HG03135 (cell line): Measurements from ENCODE around the gene HGFAC.
"Not testable (repeated sequence)": the region's sequence is repeated elsewhere in the genome, so short reads cannot be mapped to it uniquely, and the experiment has no call there.

Source experiments
- ATAC-seq: cut with Tn5 transposase; IDR thresholded peaks from one replicate; pipeline ENCODE4 v1.9.1; 2021; ENCODE audit warnings: mild to moderate bottlenecking, moderate library complexity; ENCODE audit not compliant: unreplicated experiment

Gene HGFAC

DNA sequence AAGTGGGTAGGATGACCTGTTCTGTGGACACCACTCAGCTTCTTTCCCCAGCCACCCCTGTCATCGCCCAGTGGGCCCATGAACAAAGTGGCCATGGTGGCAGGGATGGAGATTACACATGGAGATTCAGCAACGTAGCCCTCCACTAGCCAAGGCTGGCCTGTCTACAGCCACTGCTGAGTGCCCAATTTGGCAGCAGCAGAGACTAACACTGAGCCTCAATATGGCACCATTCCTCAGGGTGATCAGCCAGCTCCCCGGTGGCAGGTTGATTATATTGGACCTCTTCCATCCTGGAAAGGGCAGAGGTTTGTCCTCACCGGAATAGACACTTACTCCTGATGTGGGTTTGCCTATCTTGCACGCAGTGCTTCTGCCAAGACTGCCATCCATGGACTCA, 17.4 kb downstream of the HGFAC start:
- not testable (repeated sequence) for ATAC-seq

DNA sequence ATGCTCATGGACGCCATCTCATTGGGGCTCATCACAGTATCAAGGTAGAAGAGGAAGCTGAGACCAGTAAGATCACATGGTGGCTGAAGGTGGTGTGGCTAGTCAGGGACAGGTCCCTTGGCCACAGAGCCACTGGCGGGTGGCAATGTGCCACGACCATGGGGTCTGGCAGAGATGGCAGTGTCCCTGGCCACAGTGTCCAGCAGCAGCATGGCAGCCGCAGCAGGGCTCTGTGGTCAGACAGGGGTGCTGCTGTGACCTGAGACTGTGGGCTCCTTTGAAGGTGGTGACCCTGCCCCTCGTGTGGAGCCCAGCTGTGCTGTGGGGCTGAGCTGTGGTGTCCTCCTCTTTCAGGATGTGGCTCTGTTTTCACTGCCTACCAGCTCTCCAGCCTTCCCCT, 19.2 kb downstream of the HGFAC start:
- ATAC-seq, result no peak

DNA sequence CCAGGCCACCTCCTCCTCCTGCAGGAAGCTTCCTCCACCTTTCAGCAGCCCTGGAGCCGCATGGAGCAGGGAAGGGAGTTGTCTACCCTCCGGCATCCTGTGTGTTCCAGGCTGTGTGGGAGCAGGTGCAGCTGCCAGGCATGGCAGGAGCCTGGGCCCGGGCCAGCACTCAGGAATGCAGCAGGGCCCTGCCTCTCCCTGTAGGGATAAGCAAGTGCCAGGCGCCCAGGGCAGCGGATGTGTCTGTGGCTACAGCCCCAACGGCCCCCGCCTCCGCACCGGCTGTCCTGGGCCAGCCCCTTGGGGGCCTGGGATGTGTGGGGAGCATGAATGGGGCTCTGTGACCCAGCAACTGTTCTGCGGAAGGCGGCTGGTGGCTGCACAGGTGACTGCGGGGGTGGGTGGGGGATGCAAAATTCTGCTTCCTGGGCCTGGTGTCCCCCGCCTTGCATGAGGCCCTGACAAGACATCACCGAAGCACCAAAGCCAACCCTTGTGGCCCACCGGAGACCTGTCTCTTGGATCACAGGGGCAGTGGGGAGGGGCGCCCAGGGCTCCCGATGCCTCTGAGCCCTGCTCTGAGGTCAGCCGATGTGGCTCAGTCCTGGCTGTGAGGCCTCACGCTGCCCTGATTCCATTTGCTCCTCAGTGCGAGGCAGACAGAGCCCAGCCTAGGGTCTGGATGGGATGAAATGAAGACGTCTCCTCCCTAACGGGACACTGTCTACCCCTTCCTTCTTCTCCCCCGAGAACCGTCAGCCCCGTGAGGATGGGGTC, 19.9 kb downstream of the HGFAC start:
- ATAC-seq, result no peak

DNA sequence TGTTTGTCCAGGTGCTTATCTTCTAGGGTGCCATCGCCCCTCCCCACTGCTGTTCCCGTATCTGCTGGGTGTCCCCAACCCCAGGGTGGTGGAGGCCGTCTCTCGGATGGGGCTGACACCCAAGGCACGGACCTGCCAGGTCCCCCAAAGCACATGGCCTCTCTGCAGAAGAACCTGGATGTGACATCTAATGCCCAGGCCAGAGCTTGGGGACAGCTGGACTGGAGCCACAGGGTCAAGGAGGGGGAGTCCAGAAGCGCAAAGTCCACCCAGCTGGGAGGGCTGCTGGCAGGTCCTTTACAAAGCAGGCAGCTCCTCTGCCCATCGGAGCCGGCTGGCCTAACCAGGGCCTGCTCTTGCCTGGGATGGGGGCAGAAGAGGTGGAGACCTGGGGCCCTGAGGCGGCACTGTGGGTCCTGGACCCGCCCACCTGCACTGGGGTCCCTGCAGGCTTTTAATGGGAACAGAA, 20.6 kb downstream of the HGFAC start:
- ATAC-seq, result no peak

DNA sequence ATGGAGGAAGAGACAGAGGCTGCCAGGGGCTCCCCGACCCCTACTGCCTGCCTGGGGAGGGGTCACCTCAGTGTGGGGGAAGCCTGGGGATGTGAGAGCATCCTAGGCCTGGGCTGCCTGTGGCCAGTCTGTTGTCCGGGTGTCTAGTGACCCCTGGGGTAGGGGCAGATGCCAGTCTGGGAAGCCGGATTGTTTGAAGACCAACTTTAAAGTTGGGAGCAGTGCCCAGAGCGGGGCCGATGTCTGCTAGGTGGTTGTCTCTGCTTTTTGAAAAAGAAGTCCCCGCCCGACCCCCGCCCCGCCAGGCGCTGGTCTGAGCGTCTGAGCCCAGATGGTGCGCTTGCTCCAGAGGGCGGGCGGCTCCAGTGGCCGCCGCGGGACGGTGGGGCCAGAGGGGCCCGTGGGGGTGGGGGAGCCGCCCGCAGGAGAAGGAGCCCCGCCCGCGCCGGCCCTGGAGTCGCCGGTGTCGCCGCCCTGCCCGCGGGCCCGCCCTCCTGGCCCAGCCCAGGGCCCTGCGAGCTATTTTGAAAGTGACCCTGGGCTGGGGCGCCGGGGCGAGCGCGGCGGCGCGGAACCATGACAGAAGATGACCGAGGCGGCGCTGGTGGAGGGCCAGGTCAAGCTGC, 21.1 kb downstream of the HGFAC start, which contains the start of gene DOK7:
Gene DOK7 (plus strand): TSS at position 517 of the 626 bp plus-strand sequence. CDS start 70 bp downstream, at position 587.
- ATAC-seq, result no peak

GRCh38 chr4:3463556-3464348, 22.0 kb downstream of the HGFAC start:
- ATAC-seq, result no peak

DNA sequence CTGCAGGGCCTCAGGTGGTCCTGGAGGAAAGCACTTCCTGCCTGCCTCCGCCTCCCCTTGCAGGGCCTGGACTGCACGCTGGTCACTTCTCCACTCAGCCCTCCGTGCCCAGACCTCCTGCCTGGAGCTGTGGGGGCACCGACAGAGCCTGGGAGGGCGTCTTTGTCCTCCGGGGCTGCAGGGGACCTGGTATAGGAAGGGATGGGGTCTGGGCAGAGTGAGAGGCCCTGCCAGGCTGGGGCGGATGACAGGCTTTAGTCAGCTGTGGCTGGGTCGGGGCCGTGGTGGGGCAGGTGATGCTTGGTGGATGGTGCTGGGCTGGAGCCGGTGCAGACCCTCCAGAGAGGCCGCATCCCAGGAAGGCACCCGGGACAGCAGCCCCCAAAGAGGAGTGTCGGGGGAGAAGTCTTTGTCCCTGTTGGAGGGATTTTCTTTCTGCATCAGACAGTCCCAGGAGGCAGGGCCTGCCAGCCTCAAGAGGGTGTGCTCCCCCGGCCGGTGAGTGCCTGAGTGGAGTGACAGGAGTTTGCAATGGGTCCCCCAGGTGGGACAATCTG, 22.7 kb downstream of the HGFAC start:
- no peak for ATAC-seq

DNA sequence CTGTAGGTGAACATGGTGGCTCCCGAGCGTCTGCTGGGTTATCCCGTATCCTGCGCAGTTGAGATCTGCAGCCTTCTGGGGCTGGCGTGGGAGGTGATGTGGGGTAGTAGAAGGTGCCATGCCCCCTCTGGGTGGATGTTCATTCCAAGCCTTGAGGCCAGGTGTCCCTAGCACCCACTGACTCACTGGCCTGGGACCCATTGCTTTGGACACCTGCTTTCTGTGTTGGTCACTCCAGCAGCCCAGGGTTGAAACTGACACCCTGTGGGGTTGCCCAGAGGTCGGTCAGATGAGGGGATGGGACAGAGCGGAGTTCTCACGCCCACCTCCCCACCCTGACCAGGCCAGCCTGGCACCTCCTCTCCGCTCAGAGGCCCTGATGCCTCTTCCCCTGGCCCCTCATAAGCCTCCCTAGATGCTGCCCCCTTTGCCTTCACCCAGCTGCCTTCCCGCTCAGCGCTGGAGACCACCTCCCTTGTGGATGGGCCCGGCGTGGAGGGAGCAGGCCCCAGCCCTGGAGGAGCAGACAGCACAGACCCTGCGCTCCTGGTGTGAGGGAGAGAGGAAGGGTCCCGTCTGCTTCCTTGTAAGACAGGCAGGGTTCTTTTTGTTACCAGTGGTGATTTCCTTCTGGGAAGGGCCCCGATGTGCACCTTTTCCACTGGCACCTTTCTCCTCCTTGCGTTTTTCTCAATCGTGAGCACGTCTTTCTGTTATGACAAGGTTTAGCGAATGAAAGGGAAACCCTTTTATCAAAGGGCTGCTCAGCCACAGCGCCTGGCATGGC, 23.3 kb downstream of the HGFAC start:
- no peak for ATAC-seq

DNA sequence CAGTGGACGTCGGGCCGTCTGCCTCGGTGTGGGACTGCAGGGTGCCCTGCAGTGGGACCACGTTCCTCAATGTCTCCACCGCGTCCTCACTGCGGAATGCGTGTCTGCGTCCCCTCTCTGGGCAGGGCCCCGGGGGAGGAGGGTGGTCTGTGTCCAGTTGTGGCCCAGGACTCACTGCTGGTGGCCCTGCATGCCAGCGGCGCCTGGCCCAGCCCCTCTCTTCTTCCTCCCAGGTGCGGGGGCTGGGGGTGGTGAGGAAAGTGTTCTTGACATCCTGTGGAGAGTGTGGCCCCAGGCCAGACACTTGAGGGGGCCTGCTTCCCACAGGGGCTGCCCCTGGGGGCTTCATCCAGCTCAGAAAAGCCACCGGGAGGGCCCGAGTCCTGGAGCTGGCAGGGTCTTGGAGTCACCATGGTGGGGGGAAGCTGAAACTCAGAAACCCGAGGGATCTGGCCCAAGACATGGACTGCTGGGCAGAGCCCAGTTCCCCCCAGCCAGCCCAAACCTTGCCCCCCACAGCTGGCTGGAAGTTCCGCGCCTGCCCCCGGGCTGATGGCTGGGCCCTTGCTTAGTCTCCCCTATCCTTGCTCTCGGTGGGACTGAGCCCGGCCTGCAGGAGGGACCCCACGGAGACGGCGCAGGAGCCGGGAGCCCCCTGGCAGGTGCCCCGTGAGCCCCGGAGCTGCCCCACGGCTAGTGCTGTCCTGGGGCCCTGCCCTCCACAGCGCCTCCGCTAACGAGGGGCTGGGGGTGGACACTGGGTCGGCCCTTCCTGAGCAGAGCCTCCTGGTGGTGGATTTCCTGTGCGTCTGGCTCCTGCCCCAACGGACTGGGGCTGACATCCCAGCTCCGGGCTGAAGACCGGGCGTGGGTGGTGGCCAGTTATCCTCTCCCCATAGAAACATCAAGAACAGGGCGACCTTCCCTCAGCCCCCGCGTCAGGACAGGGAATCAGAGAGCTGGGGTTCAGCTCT, 24.2 kb downstream of the HGFAC start:
- no peak for ATAC-seq

- no peak for ATAC-seq
Measured at GRCh38 chr4:3466691-3467600, 25.2 kb downstream of the HGFAC start.

GRCh38 chr4:3467601-3468031, 25.8 kb downstream of the HGFAC start:
- ATAC-seq, result no peak

DNA sequence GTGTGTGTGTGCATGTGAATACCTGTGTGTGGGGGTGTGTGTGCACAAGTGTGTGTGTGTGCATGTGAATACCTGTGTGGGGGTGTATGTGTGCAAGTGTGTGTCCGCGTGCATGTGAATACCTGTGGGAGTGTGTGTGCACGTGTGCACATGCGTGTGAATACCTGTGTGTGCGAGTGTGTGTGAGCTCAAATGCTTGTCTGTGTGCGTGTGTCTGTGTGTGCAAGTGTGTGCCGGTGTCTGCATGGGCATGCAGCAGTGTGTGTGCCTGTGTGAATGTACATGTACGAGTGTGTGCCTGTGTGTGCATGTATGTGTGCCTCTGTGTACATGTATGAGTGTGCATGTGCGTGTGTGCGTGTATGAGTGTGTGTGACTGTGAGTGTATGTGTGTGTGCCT, 26.4 kb downstream of the HGFAC start:
- no peak for ATAC-seq

DNA sequence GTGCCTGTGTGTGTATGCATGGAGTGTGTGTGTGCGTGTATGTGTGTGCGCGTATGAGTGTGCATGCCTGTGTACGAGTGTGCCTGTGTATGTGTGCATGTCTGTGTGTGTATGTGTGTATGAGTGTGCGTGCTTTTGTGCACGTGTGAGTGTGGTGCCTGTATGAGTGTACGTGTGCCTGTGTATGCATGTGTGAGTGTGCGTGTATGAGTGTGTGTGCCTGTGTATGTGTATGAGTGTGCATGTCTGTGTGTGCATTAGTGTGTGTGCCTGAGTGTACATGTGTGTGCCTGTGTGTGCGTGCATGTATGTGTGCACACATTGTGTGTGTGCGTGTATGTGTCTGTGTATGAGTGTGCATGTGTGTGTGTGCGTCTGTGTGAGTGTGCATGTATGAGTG, 27.0 kb downstream of the HGFAC start:
- no peak for ATAC-seq

DNA sequence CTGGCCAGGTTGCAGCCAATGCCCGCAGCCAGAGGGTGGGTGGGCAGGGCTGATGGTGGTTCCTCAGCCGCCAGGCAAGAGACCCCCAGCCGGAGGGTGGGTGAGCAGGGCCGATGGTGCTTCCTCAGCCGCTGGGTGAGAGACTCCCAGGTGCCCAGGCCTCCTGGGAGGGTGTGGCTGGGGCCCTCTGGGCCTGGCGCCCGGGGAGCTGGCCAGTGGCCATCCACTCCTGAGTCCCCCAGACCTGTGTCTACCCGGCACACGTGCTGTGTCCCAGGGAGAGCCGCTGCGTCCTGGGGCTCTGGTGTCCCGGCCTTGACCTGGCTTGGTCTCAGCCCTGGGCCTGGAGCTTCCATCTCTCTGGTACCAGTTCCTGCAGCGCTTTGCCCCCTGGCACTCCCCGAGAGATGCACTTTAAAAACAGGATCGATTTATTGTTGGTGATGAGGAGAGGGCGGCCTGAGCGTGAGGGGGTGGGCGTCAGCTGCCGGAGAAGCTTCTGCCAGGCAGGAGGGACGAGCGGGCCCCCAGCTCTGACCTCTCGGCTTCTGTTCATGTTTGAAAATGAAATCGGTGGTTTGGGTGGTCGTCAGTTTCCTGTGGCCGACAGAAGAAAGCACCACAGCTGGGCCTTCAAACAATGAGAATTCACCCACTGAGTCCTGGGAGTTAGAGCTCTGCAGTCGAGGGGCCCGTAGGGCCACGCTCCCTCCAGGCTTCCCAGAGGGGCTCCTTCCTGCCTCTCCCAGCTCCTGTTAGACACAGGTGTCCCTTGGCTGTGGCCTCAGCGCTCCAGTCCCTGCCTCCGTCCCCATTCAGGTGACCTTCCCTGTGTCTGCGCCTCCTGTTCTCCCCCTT, 27.8 kb downstream of the HGFAC start:
- no peak for ATAC-seq

DNA sequence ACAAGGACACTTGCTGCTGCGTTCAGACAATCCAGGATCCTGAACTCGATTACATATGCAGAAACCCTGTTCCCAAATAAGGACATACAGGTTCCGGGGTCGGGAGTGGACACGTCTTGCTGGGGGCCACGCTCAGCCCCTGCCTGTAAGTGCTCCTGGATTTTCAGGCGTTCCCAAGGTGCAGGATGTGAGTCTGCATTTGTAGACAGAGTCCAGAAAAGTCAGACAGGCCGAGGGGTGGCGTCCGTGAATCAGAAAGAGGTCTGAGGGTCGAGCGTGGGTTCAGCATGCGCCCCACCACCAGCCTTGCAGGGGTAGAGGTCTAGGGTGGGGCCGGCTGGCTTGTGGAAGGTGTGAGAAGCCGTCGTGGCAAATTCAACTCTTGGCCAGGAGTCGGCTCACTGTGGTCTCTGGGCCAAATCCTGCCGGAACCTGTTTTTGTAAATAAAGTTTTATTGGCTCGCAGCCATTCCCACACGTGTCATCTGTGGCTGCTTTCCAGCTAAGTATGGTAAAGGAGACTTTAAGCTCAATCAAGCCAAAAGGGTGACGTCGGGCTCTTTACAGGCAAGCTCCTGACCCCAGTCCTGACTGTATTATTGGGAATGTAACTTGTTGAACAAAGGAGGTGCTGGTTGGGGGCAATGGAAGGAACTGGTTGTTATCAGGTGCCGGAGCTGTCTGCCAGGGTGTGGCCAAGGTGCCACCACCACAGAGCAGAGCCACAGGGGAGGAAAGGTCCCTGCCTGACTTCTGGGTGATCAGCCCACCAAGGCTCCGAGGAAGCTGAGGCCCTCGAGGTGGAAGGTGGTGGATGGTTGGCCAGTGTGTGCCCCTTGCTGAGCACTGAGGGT, 28.7 kb downstream of the HGFAC start:
- ATAC-seq, result no peak

DNA sequence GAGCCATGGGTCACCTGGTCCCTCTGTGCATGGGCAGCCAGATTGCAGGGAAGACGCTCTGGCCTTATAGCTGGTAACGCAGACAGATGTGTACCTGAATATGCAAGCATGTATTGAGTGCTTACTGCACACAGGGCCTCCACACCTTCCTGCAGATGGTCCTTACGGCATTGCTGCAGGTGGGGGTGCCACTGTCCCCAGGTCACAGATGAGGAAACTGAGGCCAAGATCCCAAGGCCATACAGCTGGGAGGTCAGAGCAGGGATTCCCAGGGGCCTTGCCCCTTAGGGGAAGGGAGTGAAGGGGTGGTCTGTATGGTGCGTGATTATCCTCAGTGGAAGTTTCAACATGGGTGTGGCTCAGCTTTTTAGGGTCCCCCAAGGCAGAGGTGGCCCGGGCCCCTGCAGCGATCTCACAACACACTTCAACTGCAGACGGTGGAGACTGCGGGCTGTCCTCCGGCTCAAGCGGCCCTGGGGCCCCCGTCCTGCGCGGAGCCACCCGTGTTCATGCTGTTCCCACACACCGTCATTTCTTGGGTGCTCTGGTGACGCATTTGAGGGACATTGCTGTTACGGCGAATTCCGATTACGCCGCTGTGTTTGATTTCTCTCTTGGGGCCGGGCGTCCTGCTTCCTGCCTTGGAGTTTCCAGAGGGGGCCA, 29.5 kb downstream of the HGFAC start:
- ATAC-seq, result no peak
